ENCODE data around the gene MPHOSPH9.

MPHOSPH9 gene

GRCh38 chr12:123121670-123122069 lies 111.3 kb downstream of the MPHOSPH9 start:
- no peak for FAIRE-seq

DNA sequence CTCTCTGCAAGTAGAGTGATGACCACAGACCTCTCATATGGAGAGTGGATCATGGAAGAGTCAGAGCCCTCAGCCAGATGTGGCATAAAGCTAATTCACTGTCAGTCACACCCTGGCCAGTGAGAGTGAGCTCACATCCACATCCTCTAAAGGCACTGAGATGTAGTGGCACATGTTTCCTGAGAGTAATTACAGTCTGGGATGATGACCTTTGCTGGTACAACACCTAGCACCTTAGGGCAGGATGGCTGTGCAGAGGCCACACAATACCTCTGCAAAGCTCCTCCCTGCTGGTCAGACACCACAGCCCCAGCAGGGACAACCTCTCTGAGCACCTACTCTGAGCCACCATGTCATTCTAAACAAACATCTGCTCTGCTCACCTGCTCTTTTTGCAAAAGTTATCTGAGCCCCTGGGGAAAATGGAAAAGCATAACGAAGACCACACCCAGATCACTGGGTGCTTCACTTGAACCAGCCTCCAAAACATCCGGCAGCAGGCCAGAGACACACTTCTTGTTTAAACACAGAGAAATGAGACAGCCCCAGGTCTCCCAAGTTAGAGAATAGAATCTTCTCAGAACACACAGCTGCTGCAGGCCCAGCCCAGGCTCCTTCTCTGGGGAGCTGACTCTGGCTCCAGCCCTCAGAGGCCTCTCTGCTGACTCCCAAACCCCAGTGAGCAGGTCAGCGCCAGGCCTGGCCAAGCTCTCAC lies 112.3 kb downstream of the MPHOSPH9 start:
- no peak for FAIRE-seq

DNA sequence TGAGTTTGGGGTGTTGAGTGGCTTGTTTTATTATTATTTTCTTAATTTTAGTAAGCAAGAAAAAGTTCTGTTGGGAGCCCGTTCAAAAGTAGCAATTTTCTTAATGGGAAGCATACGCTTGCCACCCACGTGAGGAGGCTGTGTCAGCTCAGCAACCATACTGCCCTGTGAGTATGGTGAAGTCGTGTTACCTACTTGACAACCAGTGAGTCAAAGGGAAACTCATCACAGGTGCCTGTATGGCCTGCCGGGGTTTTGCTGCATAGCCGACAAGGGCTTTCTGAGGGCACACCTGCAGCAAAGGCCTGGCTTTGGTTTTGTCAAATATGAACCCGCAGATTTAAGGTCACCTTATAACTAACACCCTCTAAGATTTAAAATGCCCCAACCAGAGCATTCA lies 113.1 kb downstream of the MPHOSPH9 start:
- no peak for FAIRE-seq

- FAIRE-seq = no peak
Observed at GRCh38 chr12:123118497-123118896, 114.4 kb downstream of the MPHOSPH9 start.

DNA sequence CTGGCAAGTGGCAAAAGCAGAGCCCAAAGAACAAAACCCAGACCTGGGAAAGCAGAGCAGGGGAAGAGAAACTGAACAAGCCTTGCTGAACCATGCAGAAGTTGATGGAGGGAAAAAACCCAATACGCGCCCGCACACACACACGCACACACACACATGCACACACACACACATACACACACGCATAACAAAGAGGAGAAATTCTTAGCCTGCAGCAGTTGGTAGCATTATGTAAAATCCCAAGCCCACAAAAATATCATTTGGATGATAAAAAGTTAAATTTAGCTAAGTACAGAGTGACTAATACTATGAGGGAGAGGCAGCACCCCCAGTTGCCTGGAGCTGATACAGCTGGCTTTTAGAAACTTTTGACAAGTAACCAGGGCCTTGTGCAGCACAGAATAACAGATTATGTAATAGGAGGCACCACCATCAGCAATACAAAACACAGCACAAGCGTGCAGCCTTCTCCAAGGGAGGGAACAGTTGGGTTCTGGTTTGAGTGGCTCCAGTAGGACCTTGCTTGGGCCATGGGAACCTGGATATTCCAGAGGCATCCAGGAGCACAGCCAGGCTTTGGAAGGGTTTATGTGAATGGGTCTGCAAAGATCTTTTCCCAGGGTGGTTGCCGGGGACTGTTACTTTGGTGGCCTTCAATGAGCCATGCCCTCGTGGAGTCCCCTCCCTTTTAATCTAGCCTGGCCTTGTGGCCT lies 117.4 kb downstream of the MPHOSPH9 start:
- FAIRE-seq = no peak

DNA sequence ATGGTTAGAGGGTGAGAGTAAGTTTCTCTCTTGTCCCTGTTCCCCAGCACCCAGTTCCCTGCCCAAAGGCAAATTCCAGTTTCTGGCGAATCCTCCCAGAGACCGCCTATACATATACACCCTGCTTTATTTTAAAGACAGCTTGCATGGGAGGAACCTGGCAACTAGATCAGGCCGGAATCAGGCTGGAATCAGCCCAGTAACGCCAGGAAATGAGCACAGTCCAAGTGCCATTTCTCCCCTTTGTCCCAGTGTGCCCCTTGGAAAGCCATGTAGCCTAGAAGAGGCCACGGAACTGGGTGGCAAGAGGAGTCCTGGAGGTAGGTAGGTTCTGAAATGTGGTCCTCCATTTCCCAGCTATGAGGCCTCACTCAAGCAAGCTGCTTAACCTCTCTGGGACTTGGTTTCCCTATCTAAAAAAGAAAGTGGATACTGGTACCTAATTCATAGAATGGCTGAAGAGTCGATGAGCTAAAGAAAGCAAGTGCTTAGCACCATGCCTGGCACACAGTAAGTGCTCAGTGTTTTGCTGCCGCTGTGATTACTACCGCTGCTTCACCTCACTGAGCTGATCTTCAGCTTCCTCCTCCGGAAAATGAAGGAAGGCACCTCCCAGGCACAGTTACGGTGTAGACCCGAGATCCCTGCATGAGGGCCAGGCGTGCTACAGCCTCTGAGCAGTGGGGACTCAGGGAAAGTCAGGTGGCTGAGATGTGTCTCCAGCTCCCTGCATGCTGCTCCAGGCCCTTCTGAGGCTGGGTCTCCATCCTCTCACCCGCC lies 118.4 kb downstream of the MPHOSPH9 start:
- FAIRE-seq = no peak

GRCh38 chr12:123113026-123113425 lies 119.9 kb downstream of the MPHOSPH9 start:
- FAIRE-seq = no peak

GRCh38 chr12:123111498-123112165 lies 121.3 kb downstream of the MPHOSPH9 start:
- FAIRE-seq = no peak

- no peak for FAIRE-seq
Observed at GRCh38 chr12:123109319-123109772, 123.6 kb downstream of the MPHOSPH9 start.

GRCh38 chr12:123108682-123109066 lies 124.3 kb downstream of the MPHOSPH9 start:
- FAIRE-seq = no peak

DNA sequence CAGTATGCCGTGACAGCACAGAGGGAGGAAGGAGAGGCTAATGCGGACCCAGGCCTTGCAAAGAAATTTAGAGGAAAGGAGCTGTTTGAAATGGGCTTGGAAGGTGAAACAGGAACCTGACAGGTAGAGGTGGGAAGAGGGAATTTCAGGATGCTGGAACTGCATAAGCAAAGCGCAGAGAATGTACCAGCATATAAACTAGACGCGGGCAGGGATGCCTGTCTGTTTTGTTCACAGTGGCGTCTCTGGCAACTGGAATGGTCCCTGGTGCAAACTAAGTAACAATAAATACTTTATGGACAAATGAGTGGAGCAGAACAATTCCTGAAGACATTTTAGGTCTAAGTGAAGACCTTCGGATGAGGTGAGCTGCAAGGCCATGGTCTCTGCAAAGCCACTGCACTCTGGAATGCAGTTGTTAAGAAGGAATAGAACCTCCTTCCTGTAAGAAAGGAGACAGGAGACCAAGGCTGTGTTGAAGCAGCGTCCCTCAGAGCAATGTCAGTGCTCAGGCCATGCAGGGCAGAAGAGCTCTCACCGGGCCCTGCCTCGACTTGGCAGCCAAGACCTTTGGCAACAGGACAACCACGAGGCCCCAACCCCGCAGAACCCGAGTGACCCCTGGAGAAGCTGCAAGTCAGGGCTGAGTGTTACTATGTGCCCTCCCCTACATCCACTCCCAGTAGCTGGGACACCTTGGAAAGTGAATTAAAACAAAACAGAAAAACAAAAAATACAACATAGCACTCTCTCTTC lies 124.8 kb downstream of the MPHOSPH9 start:
- no peak for FAIRE-seq

DNA sequence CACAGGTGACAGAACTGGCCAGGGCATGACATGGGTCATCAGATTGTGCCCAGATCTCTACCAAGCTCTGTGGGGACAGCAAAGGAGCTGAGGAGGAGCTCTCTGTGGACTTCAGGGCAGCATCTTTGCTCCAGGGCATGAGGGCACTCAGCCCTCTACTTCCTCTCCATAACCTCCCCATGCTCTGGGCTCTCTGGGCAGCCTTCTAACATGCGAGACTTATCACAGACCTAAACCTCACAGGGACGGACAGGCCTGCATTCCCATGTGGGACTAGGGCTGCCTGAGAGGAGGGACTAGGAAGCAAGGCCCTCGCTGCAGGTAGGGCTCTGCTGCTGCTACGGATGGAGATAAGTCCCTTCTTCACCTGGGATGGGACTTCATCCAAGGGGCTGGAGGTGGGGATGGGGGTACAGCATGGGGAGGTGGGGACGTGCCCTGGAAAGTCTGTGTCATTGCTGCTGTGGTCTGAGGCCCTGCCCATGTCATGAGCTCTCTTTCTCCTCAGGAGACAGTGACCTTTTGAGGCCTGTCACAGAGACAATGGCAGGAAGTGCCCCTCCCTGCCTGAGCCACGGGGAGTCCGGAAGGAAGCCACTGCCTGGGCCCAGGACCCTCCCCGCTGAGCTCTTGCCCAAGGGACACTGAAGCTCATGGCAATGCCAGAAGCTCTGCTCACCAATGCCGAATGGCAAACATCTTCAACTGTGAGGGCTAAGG lies 126.1 kb downstream of the MPHOSPH9 start:
- FAIRE-seq = no peak

GRCh38 chr12:123105211-123105826 lies 127.6 kb downstream of the MPHOSPH9 start:
- no peak for FAIRE-seq

GRCh38 chr12:123104809-123105208 lies 128.1 kb downstream of the MPHOSPH9 start:
- FAIRE-seq = no peak
